Testis (tissue), 2 donors: ENCODE measurements around the gene LIME1.

Experiments
- CTCF ChIP-seq, 3 experiments: fragments of 450-650 bp in 2 of 3; fragments of 200-600 bp in 1 of 3; sonication (generic) in 1 of 3; IDR thresholded peaks; one replicate each; pipeline ENCODE4 v1.5.1; 2016 to 2019; ENCODE audit warnings: antibody characterized with exemption in 3 of 3, mild to moderate bottlenecking in 2 of 3, moderate library complexity in 1 of 3
- POLR2A ChIP-seq: fragments of 450-650 bp; IDR thresholded peaks from one replicate; pipeline ENCODE4 v1.6.1; 2017; ENCODE audit warnings: antibody characterized with exemption, mild to moderate bottlenecking, moderate library complexity

- TF ChIP-seq CTCF (IDR thresholded peaks at IDR 0.05) (no peak), POLR2A (no peak)
These were observed 49.2 kb downstream of the LIME1 start for GRCh38 chr20:63785691-63786131.
